Measurements from ENCODE around the gene LOC128125822.

The LOC128125822 gene

DNA sequence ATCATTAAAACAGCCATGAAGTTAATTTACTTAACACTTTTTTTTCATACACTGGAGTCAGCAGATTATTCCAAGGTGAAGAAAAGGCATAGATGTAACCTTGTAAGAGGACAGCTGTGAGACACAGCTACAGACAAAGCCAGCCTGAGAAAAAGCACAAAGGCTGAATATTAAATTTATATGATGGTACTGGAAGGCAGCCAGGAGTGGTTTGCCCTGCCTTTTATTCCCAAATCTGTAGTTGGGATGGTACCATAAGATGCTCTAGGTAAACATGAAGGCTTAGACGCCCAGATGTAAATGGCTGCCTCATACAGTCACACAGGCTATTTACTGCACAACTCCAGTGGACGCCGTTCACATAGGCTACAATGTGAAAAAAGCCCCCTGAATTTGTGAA lies 42.1 kb upstream of the LOC128125822 start:
- in situ Hi-C loops (cut with HindIII; ENCODE audit: low pct_unique_long_range_greater_than_20kb, low sequenced_read_pairs) (no loop called here), intact Hi-C loops (cut with micrococcal nuclease; ENCODE audit: unreplicated experiment) (no loop called here)
- no peaks in the 10 kb centered on the region for H3K27me3 ChIP-seq (ENCODE audit: control insufficient read depth, insufficient read depth, low read length)
- ChIA-PET CTCF (no interaction called here), POLR2A (no interaction called here)
- no peak for DNase-seq (ENCODE audit: low read depth, low spot score)
- H3K9me3 ChIP-seq (ENCODE audit: control insufficient read depth, insufficient read depth, low read depth, low read length) = no peaks in the 10 kb centered on the region
- H3K27ac ChIP-seq (ENCODE audit: low read length) = no peak overlapping the region
- no peak overlapping the region for H3K4me3 ChIP-seq (ENCODE audit: low read depth in 2 of 2, low read length in 2 of 2)
- no peak for TF ChIP-seq SIN3A (IDR thresholded peaks at IDR 0.05; ENCODE audit: borderline replicate concordance, insufficient read depth, low read depth, low read length)
- TF ChIP-seq, protein P1, sequence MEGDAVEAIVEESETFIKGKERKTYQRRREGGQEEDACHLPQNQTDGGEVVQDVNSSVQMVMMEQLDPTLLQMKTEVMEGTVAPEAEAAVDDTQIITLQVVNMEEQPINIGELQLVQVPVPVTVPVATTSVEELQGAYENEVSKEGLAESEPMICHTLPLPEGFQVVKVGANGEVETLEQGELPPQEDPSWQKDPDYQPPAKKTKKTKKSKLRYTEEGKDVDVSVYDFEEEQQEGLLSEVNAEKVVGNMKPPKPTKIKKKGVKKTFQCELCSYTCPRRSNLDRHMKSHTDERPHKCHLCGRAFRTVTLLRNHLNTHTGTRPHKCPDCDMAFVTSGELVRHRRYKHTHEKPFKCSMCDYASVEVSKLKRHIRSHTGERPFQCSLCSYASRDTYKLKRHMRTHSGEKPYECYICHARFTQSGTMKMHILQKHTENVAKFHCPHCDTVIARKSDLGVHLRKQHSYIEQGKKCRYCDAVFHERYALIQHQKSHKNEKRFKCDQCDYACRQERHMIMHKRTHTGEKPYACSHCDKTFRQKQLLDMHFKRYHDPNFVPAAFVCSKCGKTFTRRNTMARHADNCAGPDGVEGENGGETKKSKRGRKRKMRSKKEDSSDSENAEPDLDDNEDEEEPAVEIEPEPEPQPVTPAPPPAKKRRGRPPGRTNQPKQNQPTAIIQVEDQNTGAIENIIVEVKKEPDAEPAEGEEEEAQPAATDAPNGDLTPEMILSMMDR (IDR thresholded peaks at IDR 0.05) = no peak
- no peak for TF ChIP-seq POLR2AphosphoS5 (IDR thresholded peaks at IDR 0.05; ENCODE audit: low read depth, low read length)
- no peak for TF ChIP-seq REST (IDR thresholded peaks at IDR 0.05; ENCODE audit: insufficient read depth in 1 of 2, low read depth in 2 of 2, low read length in 1 of 2)
- no peak for TF ChIP-seq TCF7L2 (IDR thresholded peaks at IDR 0.05; ENCODE audit: low read depth, low read length)
- no TSS peak for BruUV-seq (replicated peaks)
- no peaks in the 10 kb centered on the region for H3K4me1 ChIP-seq (ENCODE audit: control insufficient read depth, insufficient read depth, low read length)
- H3K36me3 ChIP-seq (ENCODE audit: control insufficient read depth, insufficient read depth, low read length) = no peaks in the 10 kb centered on the region
- ATAC-seq = no peak

GRCh38 chr6:63530991-63531390 lies 41.3 kb upstream of the LOC128125822 start:
- no peak for TF ChIP-seq TCF7L2 (IDR thresholded peaks at IDR 0.05; ENCODE audit: low read depth, low read length)
- intact Hi-C loops (cut with micrococcal nuclease; ENCODE audit: unreplicated experiment) (no loop called here), in situ Hi-C loops (cut with HindIII; ENCODE audit: low pct_unique_long_range_greater_than_20kb, low sequenced_read_pairs) (no loop called here)
- no peak for ATAC-seq
- H3K36me3 ChIP-seq (ENCODE audit: control insufficient read depth, insufficient read depth, low read length) = no peaks in the 10 kb centered on the region
- POLR2A ChIA-PET = no interaction called here
- no peak overlapping the region for H3K27ac ChIP-seq (ENCODE audit: low read length)
- H3K4me3 ChIP-seq (ENCODE audit: low read depth in 2 of 2, low read length in 2 of 2) = no peak overlapping the region
- no peaks in the 10 kb centered on the region for H3K27me3 ChIP-seq (ENCODE audit: control insufficient read depth, insufficient read depth, low read length)
- no peaks in the 10 kb centered on the region for H3K4me1 ChIP-seq (ENCODE audit: control insufficient read depth, insufficient read depth, low read length)
- CTCF ChIA-PET = no interaction called here
- no peaks in the 10 kb centered on the region for H3K9me3 ChIP-seq (ENCODE audit: control insufficient read depth, insufficient read depth, low read depth, low read length)
- DNase-seq (ENCODE audit: low read depth, low spot score) = no peak
- BruUV-seq (replicated peaks) = no TSS peak

GRCh38 chr6:63533026-63533425 lies 39.3 kb upstream of the LOC128125822 start:
- intact Hi-C loops (cut with micrococcal nuclease; ENCODE audit: unreplicated experiment) (no loop called here), in situ Hi-C loops (cut with HindIII; ENCODE audit: low pct_unique_long_range_greater_than_20kb, low sequenced_read_pairs) (no loop called here)
- ATAC-seq (no peak), DNase-seq (ENCODE audit: low read depth, low spot score) (no peak)
- ChIA-PET POLR2A (no interaction called here), CTCF (no interaction called here)
- Histone ChIP-seq H3K4me3 (ENCODE audit: low read depth in 2 of 2, low read length in 2 of 2) (no peak overlapping the region), H3K36me3 (ENCODE audit: control insufficient read depth, insufficient read depth, low read length) (no peaks in the 10 kb centered on the region), H3K4me1 (ENCODE audit: control insufficient read depth, insufficient read depth, low read length) (no peaks in the 10 kb centered on the region), H3K27ac (ENCODE audit: low read length) (no peak overlapping the region), H3K9me3 (ENCODE audit: control insufficient read depth, insufficient read depth, low read depth, low read length) (no peaks in the 10 kb centered on the region), H3K27me3 (ENCODE audit: control insufficient read depth, insufficient read depth, low read length) (no peaks in the 10 kb centered on the region)
- TF ChIP-seq SIN3A (IDR thresholded peaks at IDR 0.05; ENCODE audit: borderline replicate concordance, insufficient read depth, low read depth, low read length) (no peak), POLR2AphosphoS5 (IDR thresholded peaks at IDR 0.05; ENCODE audit: low read depth, low read length) (no peak), REST (IDR thresholded peaks at IDR 0.05; ENCODE audit: insufficient read depth in 1 of 2, low read depth in 2 of 2, low read length in 1 of 2) (no peak), TCF7L2 (IDR thresholded peaks at IDR 0.05; ENCODE audit: low read depth, low read length) (no peak)
- TF ChIP-seq, protein P1 (IDR thresholded peaks at IDR 0.05) = no peak
- BruUV-seq (replicated peaks) = no TSS peak
